Measurements from ENCODE around the gene MYEF2.

The MYEF2 gene

GRCh38 chr15:48126667-48127355, 51.3 kb downstream of the MYEF2 start:
- Mint-ChIP-seq H3K27me3 (peaks cover 6 to 9% of the 10 kb centered on the region in 2 donors), H3K36me3 (ENCODE audit: insufficient read depth) (no peaks in the 10 kb centered on the region), H3K4me3 (no peak overlapping the region), H3K27ac (no peak overlapping the region), H3K9me3 (no peaks in the 10 kb centered on the region), H3K4me1 (ENCODE audit: low read depth in 2 of 2) (no peaks in the 10 kb centered on the region)
- no peak for DNase-seq
- no peak for ATAC-seq (replicated peaks)

DNA sequence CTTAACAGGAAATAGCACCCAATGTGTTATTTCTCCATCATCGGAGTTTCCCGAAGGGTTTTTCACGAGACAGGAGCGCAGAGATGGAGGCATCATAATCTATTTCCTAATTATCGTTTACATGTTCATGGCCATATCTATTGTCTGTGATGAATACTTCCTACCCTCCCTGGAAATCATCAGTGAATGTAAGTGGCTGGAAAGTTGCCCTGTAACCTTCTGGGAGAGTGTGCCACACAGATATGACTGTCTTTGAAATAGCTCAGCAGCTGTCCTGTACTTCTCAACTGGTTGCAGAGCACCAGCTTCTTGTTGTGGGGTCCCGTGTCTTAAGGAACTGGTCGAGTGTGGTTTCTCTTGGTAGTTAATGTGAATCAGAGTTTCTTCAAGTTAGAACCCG, 56.2 kb downstream of the MYEF2 start:
- ATAC-seq (replicated peaks) (no peak), DNase-seq (no peak)
- Mint-ChIP-seq H3K36me3 (ENCODE audit: insufficient read depth) (peaks cover 2% of the 10 kb centered on the region), H3K4me1 (ENCODE audit: low read depth in 2 of 2) (no peaks in the 10 kb centered on the region), H3K27ac (no peak overlapping the region), H3K9me3 (peaks cover 0 to 6% of the 10 kb centered on the region in 2 donors), H3K27me3 (peaks cover 6% of the 10 kb centered on the region in 2 donors), H3K4me3 (no peak overlapping the region)

DNA sequence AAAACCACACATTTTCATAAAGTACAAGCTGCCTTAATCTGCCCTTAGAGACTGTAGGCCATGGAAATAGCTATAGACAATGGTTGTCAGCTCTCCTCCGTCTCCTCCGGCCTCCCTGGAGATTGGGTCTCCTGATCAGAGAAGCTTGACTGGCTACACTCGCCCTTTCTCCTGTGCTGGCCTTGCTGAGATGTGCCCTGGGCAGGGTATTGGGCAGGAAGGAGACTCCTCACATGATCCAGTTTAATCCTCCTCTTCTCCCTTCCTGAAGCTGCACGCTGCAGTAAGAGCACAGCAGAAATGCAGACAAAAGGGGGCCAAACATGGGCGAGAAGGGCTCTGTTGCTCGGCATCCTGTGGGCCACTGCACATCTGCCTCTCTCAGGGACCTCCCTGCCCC, 57.4 kb downstream of the MYEF2 start, which contains the start of gene SLC24A5:
Gene SLC24A5 (plus strand): TSS at position 246 of the 400 bp plus-strand sequence. CDS start 55 bp downstream, at position 301.
- DNase-seq, result no peak
- Mint-ChIP-seq H3K36me3 (ENCODE audit: insufficient read depth) (peaks cover 6% of the 10 kb centered on the region), H3K9me3 (peaks cover 0 to 6% of the 10 kb centered on the region in 2 donors), H3K27ac (no peak within 1 kb of the TSS), H3K4me1 (ENCODE audit: low read depth in 2 of 2) (no peaks in the 10 kb centered on the region), H3K27me3 (no peaks in the 10 kb centered on the region), H3K4me3 (no peak within 1 kb of the TSS)
- no peak for ATAC-seq (replicated peaks)

DNA sequence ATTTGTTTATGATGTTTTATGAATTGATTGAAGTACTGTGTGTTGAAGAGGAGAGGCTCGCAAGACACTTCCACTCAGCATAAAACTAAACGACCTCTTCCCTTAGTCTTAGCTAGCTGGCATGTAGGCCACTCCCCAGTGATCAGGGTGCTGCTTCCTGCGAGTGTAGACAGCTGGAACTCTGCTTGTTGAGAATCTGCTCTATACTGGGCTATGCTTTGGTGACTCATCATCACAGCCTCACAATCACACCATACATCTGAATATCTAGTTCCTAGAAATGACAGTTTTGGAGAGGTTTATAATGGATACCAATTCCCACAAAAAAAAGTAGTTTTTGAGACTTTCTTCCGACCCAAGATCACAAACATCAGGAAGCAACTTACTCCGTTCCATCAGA, 58.8 kb downstream of the MYEF2 start:
- no peak overlapping the region for H3K4me3 Mint-ChIP-seq
- peaks cover 0 to 6% of the 10 kb centered on the region in 2 donors for H3K9me3 Mint-ChIP-seq
- ATAC-seq (replicated peaks) (no peak), DNase-seq (no peak)
- H3K4me1 Mint-ChIP-seq (ENCODE audit: low read depth in 2 of 2), result no peaks in the 10 kb centered on the region
- peaks cover 6% of the 10 kb centered on the region for H3K36me3 Mint-ChIP-seq (ENCODE audit: insufficient read depth)
- H3K27me3 Mint-ChIP-seq, result no peaks in the 10 kb centered on the region
- H3K27ac Mint-ChIP-seq, result no peak overlapping the region

DNA sequence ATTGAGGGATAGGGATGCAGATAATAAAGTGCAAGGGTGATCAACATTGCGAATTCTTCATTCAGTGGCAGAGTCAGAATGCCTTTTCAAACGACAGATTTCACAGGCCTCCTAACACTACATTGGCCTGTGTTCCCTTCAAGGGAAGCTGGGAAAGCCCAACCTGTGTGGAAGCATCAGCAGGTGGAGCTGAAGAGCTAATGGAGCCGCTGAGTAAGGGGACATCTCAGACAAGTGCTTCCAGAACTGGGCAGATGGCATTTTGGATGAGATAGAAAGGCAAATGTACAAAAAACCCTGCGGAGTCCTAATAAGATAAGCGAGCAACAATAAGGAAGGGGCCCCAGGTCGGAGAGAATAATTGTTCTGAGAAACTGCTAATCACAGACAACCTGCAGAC, 65.9 kb downstream of the MYEF2 start:
- Mint-ChIP-seq H3K27me3 (peaks cover 7 to 12% of the 10 kb centered on the region in 2 donors), H3K9me3 (no peaks in the 10 kb centered on the region), H3K27ac (no peak overlapping the region), H3K4me1 (ENCODE audit: low read depth in 2 of 2) (no peaks in the 10 kb centered on the region), H3K4me3 (no peak overlapping the region), H3K36me3 (ENCODE audit: insufficient read depth) (peaks cover 3% of the 10 kb centered on the region)
- ATAC-seq (replicated peaks), result no peak
- DNase-seq, result no peak

- no peaks in the 10 kb centered on the region for H3K4me1 Mint-ChIP-seq (ENCODE audit: low read depth in 2 of 2)
- H3K27ac Mint-ChIP-seq, result no peak overlapping the region
- no peak for ATAC-seq (replicated peaks)
- no peak for DNase-seq
- peaks cover 12 to 18% of the 10 kb centered on the region in 2 donors for H3K27me3 Mint-ChIP-seq
- H3K9me3 Mint-ChIP-seq, result no peaks in the 10 kb centered on the region
- H3K36me3 Mint-ChIP-seq (ENCODE audit: insufficient read depth), result no peaks in the 10 kb centered on the region
- H3K4me3 Mint-ChIP-seq, result no peak overlapping the region
Measured at GRCh38 chr15:48109856-48110531, 68.1 kb downstream of the MYEF2 start.

DNA sequence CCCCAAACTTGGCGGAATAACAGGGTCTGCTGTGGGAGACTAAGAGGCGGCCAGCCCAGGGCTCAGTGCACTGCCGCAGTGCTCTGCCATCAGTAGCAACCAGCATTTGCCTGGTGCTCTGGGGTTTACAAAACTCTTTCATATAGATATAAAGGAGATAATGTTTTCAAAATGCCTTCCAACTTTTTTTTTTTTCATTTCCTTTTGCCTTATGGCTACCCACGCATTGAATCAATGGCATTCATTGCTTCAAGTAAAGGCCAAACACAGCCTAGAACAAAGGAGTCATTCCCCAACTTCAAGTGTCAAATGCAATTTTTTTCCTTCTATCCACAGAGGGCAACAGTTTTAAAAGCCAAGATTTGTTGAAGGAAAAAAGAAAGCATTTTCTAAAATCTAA, 68.9 kb downstream of the MYEF2 start:
- DNase-seq (no peak), ATAC-seq (replicated peaks) (no peak)
- Mint-ChIP-seq H3K36me3 (ENCODE audit: insufficient read depth) (no peaks in the 10 kb centered on the region), H3K4me1 (ENCODE audit: low read depth in 2 of 2) (no peaks in the 10 kb centered on the region), H3K4me3 (no peak overlapping the region), H3K27me3 (peaks cover 12 to 18% of the 10 kb centered on the region in 2 donors), H3K9me3 (no peaks in the 10 kb centered on the region), H3K27ac (no peak overlapping the region)

DNA sequence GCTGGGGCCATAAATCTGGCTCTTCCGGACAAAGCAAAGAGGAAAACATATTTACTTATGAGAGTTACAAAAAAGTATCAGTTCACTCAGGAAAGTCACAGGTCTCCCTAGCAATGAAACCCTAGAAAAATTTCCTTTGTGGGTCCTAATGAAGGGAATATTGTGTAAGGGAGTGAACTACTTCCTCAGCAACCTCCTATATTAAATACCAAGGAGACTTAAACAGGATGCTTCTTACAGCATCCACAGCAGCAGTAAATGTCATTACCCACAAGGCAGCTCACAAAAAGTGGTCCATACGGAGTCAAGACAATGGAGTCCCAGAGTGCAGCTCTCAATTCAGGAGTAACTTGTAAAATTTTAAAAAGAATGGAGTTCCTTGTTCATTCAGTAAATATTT, 72.2 kb downstream of the MYEF2 start:
- DNase-seq, result no peak
- Mint-ChIP-seq H3K36me3 (ENCODE audit: insufficient read depth) (no peaks in the 10 kb centered on the region), H3K27ac (no peak overlapping the region), H3K4me3 (no peak overlapping the region), H3K9me3 (no peaks in the 10 kb centered on the region), H3K4me1 (ENCODE audit: low read depth in 2 of 2) (no peaks in the 10 kb centered on the region), H3K27me3 (peaks cover 5 to 20% of the 10 kb centered on the region in 2 donors)
- ATAC-seq (replicated peaks), result no peak

- H3K27ac Mint-ChIP-seq, result no peak overlapping the region
- H3K4me3 Mint-ChIP-seq, result no peak overlapping the region
Measured at GRCh38 chr15:48103647-48104046, 74.4 kb downstream of the MYEF2 start.

GRCh38 chr15:48102167-48102566, 75.9 kb downstream of the MYEF2 start:
- no peak for ATAC-seq (replicated peaks)
- Mint-ChIP-seq H3K4me3 (no peak overlapping the region), H3K4me1 (ENCODE audit: low read depth in 2 of 2) (no peaks in the 10 kb centered on the region), H3K9me3 (no peaks in the 10 kb centered on the region), H3K27me3 (peaks cover 5 to 13% of the 10 kb centered on the region in 2 donors), H3K36me3 (ENCODE audit: insufficient read depth) (no peaks in the 10 kb centered on the region), H3K27ac (no peak overlapping the region)
- no peak for DNase-seq

More at GRCh38 chr15:48103647-48104046, 74.4 kb downstream of the MYEF2 start:
- no peak for DNase-seq
- no peak for ATAC-seq (replicated peaks)
- H3K27me3 Mint-ChIP-seq, result peaks cover 5 to 17% of the 10 kb centered on the region in 2 donors
- no peaks in the 10 kb centered on the region for H3K4me1 Mint-ChIP-seq (ENCODE audit: low read depth in 2 of 2)
- H3K9me3 Mint-ChIP-seq, result no peaks in the 10 kb centered on the region
- H3K36me3 Mint-ChIP-seq (ENCODE audit: insufficient read depth), result no peaks in the 10 kb centered on the region

DNA sequence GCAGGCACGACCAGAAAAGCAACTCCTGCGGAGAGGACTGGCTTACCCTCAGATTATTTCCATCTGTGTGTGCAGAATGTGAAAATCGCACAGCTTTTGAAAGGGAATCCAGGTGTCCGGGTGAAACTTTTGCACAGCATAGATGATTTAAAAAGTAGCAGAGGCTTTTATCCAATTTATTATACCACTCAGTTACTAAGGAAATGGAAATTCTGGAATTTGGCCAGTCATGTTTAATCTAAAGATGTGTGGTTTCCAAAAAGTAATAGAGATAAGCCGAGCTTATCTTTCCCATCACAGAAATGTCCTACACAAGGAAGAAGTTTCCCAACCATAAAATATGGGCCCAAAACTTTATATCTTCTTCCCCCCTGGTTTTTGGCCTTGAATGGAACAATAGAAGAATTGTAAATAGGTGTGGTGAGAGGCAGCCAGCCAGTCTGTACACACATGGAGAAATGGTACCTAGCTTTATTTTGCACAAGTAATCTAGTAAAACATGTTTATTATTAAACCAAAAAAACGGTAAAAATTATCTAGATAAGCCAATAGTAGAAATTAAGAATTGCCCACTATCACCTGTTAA, 76.6 kb downstream of the MYEF2 start:
- DNase-seq (no peak), ATAC-seq (replicated peaks) (no peak)
- H3K27ac Mint-ChIP-seq, result no peak overlapping the region
- peaks cover under 1 to 9% of the 10 kb centered on the region in 2 donors for H3K27me3 Mint-ChIP-seq
- no peaks in the 10 kb centered on the region for H3K4me1 Mint-ChIP-seq (ENCODE audit: low read depth in 2 of 2)
- no peak overlapping the region for H3K4me3 Mint-ChIP-seq
- no peaks in the 10 kb centered on the region for H3K36me3 Mint-ChIP-seq (ENCODE audit: insufficient read depth)
- H3K9me3 Mint-ChIP-seq, result no peaks in the 10 kb centered on the region

- H3K4me3 Mint-ChIP-seq, result no peak overlapping the region
- no peak for ATAC-seq (replicated peaks)
- no peaks in the 10 kb centered on the region for H3K4me1 Mint-ChIP-seq (ENCODE audit: low read depth in 2 of 2)
- H3K9me3 Mint-ChIP-seq, result no peaks in the 10 kb centered on the region
- H3K27me3 Mint-ChIP-seq, result peaks cover 5 to 9% of the 10 kb centered on the region in 2 donors
- DNase-seq, result no peak
- no peak overlapping the region for H3K27ac Mint-ChIP-seq
- H3K36me3 Mint-ChIP-seq (ENCODE audit: insufficient read depth), result no peaks in the 10 kb centered on the region
Measured at GRCh38 chr15:48097264-48097663, 80.8 kb downstream of the MYEF2 start.

DNA sequence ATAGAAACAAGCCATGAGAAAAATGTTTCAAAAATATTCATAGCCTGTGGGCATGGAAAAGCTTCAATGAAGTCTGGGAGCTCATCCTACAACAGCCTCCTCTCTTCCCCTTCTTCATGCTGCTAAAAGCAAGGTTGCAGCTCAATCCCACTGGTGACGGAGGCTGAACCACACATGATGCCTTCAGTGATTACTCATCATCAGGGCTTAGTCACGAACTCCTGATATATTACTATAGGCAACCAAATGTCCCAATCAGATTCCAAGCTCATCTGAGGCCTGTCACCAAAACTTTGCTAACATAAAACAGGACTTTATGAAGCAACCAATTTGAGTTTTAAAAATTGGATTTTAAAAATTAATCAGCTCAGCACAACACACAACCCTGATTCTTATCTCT, 81.3 kb downstream of the MYEF2 start:
- peaks cover 5 to 9% of the 10 kb centered on the region in 2 donors for H3K27me3 Mint-ChIP-seq
- no peaks in the 10 kb centered on the region for H3K9me3 Mint-ChIP-seq

GRCh38 chr15:48096355-48096786, 81.7 kb downstream of the MYEF2 start:
- no peak for DNase-seq
- Mint-ChIP-seq H3K9me3 (no peaks in the 10 kb centered on the region), H3K27me3 (peaks cover 5 to 9% of the 10 kb centered on the region in 2 donors), H3K36me3 (ENCODE audit: insufficient read depth) (no peaks in the 10 kb centered on the region), H3K27ac (no peak overlapping the region), H3K4me3 (no peak overlapping the region), H3K4me1 (ENCODE audit: low read depth in 2 of 2) (no peaks in the 10 kb centered on the region)
- ATAC-seq (replicated peaks), result no peak

More for the DNA sequence above, 81.3 kb downstream of the MYEF2 start:
- H3K36me3 Mint-ChIP-seq (ENCODE audit: insufficient read depth), result no peaks in the 10 kb centered on the region
- no peak overlapping the region for H3K27ac Mint-ChIP-seq
- H3K4me3 Mint-ChIP-seq, result no peak overlapping the region
- DNase-seq (no peak), ATAC-seq (replicated peaks) (no peak)
- H3K4me1 Mint-ChIP-seq (ENCODE audit: low read depth in 2 of 2), result no peaks in the 10 kb centered on the region

All from effector memory CD8-positive, alpha-beta T cell (primary cell).